ENCODE results near the gene HCRTR2. TPM values are rescaled to one million over a fixed set of nuclear protein-coding genes. Genes with fewer than 3 reads are reported as not detected.
"Not testable (repeated sequence)": the region's sequence is repeated elsewhere in the genome, so short reads cannot be mapped to it uniquely, and the experiment has no call there.

HCRTR2 gene
- total RNA-seq, 2 experiments from 2014 or later = not detected

GRCh38 chr6:55293116-55293515, 118.8 kb downstream of the HCRTR2 start:
- no peaks in the 10 kb centered on the region for H3K4me1 Mint-ChIP-seq (ENCODE audit: low read depth)
- ChIA-PET CTCF (no interaction called here), POLR2A (no interaction called here)
- DNase-seq = no peak
- no peak for ATAC-seq
- H3K4me3 Mint-ChIP-seq = no peak overlapping the region
- peaks cover 3% of the 10 kb centered on the region for H3K9me3 Mint-ChIP-seq (ENCODE audit: insufficient read depth)
- H3K27me3 Mint-ChIP-seq (ENCODE audit: low read depth) = no peaks in the 10 kb centered on the region
- H3K27ac Mint-ChIP-seq = no peak overlapping the region
- no peaks in the 10 kb centered on the region for H3K36me3 Mint-ChIP-seq (ENCODE audit: low read depth)

GRCh38 chr6:55297214-55297613, 122.9 kb downstream of the HCRTR2 start:
- CTCF ChIA-PET; H3K4me1 Mint-ChIP-seq (ENCODE audit: low read depth); ATAC-seq; H3K9me3 Mint-ChIP-seq (ENCODE audit: insufficient read depth); H3K27me3 Mint-ChIP-seq (ENCODE audit: low read depth); DNase-seq; H3K4me3 Mint-ChIP-seq; H3K36me3 Mint-ChIP-seq (ENCODE audit: low read depth); H3K27ac Mint-ChIP-seq: not testable (repeated sequence)
- POLR2A ChIA-PET = interaction anchor here (0.5 kb wide), 1 partner anchor 31 kb away, joined by 3 read pairs; no protein-coding TSS in a partner anchor

- H3K4me3 Mint-ChIP-seq = no peak overlapping the region
- ATAC-seq = no peak
- H3K27ac Mint-ChIP-seq = no peak overlapping the region
- no peaks in the 10 kb centered on the region for H3K27me3 Mint-ChIP-seq (ENCODE audit: low read depth)
- no peaks in the 10 kb centered on the region for H3K36me3 Mint-ChIP-seq (ENCODE audit: low read depth)
- no peaks in the 10 kb centered on the region for H3K4me1 Mint-ChIP-seq (ENCODE audit: low read depth)
- H3K9me3 Mint-ChIP-seq (ENCODE audit: insufficient read depth) = peaks cover 4% of the 10 kb centered on the region
- POLR2A ChIA-PET = no interaction called here
- DNase-seq = no peak
- CTCF ChIA-PET = no interaction called here
Measured at GRCh38 chr6:55299286-55299985, 125.1 kb downstream of the HCRTR2 start.

- no peak for DNase-seq
- Mint-ChIP-seq H3K4me1 (ENCODE audit: low read depth) (no peaks in the 10 kb centered on the region), H3K4me3 (no peak overlapping the region), H3K36me3 (ENCODE audit: low read depth) (no peaks in the 10 kb centered on the region), H3K9me3 (ENCODE audit: insufficient read depth) (peaks cover 3% of the 10 kb centered on the region), H3K27me3 (ENCODE audit: low read depth) (no peaks in the 10 kb centered on the region), H3K27ac (no peak overlapping the region)
- ChIA-PET POLR2A (no interaction called here), CTCF (no interaction called here)
- no peak for ATAC-seq
Measured at GRCh38 chr6:55304747-55305146, 130.4 kb downstream of the HCRTR2 start.

GRCh38 chr6:55319961-55320695, 145.8 kb downstream of the HCRTR2 start:
- ATAC-seq = no peak
- H3K4me3 Mint-ChIP-seq = no peak overlapping the region
- no peaks in the 10 kb centered on the region for H3K27me3 Mint-ChIP-seq (ENCODE audit: low read depth)
- H3K36me3 Mint-ChIP-seq (ENCODE audit: low read depth) = no peaks in the 10 kb centered on the region
- CTCF ChIA-PET = no interaction called here
- no peak for DNase-seq
- H3K27ac Mint-ChIP-seq = no peak overlapping the region
- no peaks in the 10 kb centered on the region for H3K4me1 Mint-ChIP-seq (ENCODE audit: low read depth)
- H3K9me3 Mint-ChIP-seq (ENCODE audit: insufficient read depth) = peaks cover 5% of the 10 kb centered on the region
- POLR2A ChIA-PET = no interaction called here

GRCh38 chr6:55320696-55321086, 146.4 kb downstream of the HCRTR2 start:
- DNase-seq (no peak), ATAC-seq (no peak)
- POLR2A ChIA-PET = no interaction called here
- H3K27ac Mint-ChIP-seq = no peak overlapping the region
- H3K27me3 Mint-ChIP-seq (ENCODE audit: low read depth) = no peaks in the 10 kb centered on the region
- CTCF ChIA-PET = no interaction called here
- H3K36me3 Mint-ChIP-seq (ENCODE audit: low read depth) = no peaks in the 10 kb centered on the region
- no peaks in the 10 kb centered on the region for H3K4me1 Mint-ChIP-seq (ENCODE audit: low read depth)
- H3K9me3 Mint-ChIP-seq (ENCODE audit: insufficient read depth) = peaks cover 5% of the 10 kb centered on the region
- no peak overlapping the region for H3K4me3 Mint-ChIP-seq

GRCh38 chr6:55327169-55327568, 152.9 kb downstream of the HCRTR2 start, which contains the start of gene GFRAL:
Gene GFRAL, plus strand, starts transcription at chr6:55327469. Its CDS starts 86 bp downstream, at chr6:55327555.
- H3K36me3 Mint-ChIP-seq (ENCODE audit: low read depth) = no peaks in the 10 kb centered on the region

More at GRCh38 chr6:55327169-55327568, 152.9 kb downstream of the HCRTR2 start, which contains the start of gene GFRAL:
- Mint-ChIP-seq H3K4me3 (no peak within 1 kb of the TSS), H3K27me3 (ENCODE audit: low read depth) (no peaks in the 10 kb centered on the region), H3K27ac (no peak within 1 kb of the TSS), H3K4me1 (ENCODE audit: low read depth) (no peaks in the 10 kb centered on the region), H3K9me3 (ENCODE audit: insufficient read depth) (peaks cover 5% of the 10 kb centered on the region)
- DNase-seq (no peak), ATAC-seq (no peak)
- ChIA-PET CTCF (no interaction called here), POLR2A (no interaction called here)

Other genes starting within 250 kb of the HCRTR2 start
- not detected for gene GFRAL, start 153.0 kb downstream of the HCRTR2 start, total RNA-seq